Activated CD4-positive, alpha-beta T cell treated with anti-CD3 and anti-CD28 coated beads, Interleukin-10, Interleukin-2, amounts not matched to agents 100 ng/mL and 50 ng/mL, durations not matched to agents 16 hours and 8 hours (primary cell): ENCODE results near the gene VASH2.

Experiments used
- DNase-seq: peaks from one replicate; pipeline ENCODE4 v3.0.0-alpha.2; 2020

VASH2 gene

GRCh38 chr1:212933815-212934471 lies 16.4 kb upstream of the VASH2 start:
- DNase-seq = no peak

- no peak for DNase-seq
Measured at GRCh38 chr1:212935387-212935981, 14.9 kb upstream of the VASH2 start.

- DNase-seq = no peak
Measured at GRCh38 chr1:212937034-212937433, 13.3 kb upstream of the VASH2 start.

GRCh38 chr1:212938846-212939245 lies 11.5 kb upstream of the VASH2 start:
- DNase-seq = no peak

DNA sequence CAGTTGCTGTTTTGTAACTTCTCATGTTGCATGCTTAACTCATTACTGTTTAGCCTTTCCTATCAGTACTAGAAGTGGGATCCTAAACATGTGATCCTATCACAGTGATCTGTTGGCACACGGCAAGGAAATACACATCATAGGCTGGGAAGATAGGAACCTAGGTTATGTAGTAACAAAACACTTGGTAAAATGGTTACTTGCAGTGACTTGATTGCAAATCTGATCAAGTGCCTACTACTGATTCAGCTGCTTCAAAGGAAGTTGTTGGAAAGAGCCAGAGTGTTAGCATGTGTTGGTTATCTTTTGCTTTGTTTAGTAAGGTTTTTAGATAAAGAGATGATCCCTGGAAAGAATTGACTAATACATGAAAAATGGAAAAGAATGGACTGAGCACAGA lies 8.9 kb upstream of the VASH2 start:
- DNase-seq = no peak

GRCh38 chr1:212942679-212943392 lies 7.5 kb upstream of the VASH2 start:
- DNase-seq = no peak

- no peak for DNase-seq
Measured at GRCh38 chr1:212943393-212943710, 7.0 kb upstream of the VASH2 start.

- DNase-seq = no peak
Measured at GRCh38 chr1:212944229-212944901, 6.0 kb upstream of the VASH2 start.

- DNase-seq = no peak
Measured at GRCh38 chr1:212945056-212945455, 5.3 kb upstream of the VASH2 start.

GRCh38 chr1:212945463-212946160 lies 4.7 kb upstream of the VASH2 start:
- DNase-seq = no peak

DNA sequence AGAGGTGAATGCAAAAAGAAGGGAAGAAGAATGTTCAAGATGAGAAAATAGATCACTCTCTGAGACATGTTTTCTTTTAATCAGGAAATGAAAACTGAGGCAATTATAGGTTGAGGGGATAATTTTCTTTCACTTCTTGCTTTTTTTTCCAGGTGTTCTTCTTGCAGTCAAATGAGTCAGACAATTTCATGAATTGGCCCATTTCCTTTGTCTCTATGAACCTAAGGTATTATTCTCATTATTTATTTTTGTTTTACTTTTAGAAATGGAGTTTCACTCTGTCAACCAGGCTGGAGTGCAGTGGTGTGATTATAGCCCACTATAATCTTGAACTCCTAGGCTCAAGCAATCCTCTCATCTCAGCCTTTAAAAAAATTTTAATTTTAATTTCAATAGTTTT lies 3.5 kb upstream of the VASH2 start:
- no peak for DNase-seq

DNA sequence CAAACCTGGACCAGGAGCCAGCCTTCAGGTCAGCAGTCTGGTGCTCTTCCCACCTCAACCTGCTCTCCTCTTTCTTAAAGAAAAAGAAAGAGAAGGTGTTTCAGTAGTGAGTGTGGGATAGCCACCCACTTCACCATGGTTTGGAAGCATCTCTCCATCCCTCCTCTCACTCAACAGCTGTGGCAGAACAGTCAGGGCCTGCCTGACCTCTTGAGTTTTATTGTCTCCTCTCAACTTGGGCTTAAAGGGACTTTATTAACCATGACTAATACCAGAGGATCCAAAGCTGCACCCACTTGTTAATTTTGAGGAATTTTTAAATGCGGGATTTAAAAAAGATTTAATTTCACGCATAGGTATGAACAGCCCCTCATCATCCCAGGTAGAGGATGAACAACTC lies 570 bp upstream of the VASH2 start:
- no peak for DNase-seq

DNA sequence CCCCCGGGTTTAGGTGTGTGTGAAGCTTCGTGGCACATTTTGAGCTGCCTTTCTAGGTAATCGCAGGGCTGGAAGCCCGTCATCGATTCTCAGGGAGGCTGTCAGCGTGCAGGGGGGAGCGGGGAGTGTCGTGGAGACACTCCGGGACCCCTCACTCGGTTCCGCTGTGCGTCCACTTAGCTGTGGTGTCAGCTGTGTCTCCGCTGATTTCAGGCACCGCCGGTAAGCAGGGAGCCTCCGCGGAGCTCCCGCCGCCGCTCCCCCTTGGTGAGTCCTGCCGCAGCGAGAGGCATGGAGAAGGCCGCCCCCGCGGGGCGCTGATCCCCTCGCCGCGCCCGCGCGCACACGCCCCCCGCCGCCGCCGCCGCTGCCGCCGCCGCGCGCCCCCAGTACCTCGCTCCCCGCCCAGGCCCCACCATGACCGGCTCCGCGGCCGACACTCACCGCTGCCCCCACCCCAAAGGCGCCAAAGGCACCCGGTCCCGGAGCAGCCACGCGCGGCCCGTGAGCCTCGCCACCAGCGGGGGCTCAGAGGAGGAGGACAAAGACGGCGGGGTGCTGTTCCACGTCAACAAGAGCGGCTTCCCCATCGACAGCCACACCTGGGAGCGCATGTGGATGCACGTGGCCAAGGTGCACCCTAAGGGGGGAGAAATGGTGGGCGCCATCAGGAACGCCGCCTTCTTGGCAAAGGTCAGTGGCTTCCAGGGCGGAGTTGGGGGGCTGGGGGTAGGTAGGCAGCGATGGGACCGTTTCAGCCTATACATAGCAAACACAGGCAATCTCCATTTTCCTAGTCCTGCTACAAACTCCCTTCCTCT lies 995 bp downstream of the VASH2 start:
- no peak for DNase-seq

GRCh38 chr1:212951947-212952640 lies 1.8 kb downstream of the VASH2 start:
- DNase-seq = no peak

DNA sequence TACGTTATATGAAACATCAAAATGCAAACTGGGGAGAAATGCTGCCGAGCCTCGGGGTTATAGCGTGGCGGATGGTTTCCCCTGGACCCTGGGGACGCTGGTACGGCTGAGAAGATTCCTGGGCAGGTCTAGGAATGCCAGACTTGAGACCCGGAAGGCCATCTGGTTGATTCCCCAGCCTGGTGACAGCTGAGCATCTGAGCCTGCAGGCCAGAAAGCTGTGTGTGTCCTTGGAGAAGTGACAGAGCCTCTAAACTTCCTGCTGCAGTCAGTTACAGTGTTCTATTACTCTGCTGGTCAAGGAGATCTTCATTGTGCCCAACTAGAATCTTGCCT lies 2.3 kb downstream of the VASH2 start:
- DNase-seq = no peak

GRCh38 chr1:212953321-212953720 lies 3.0 kb downstream of the VASH2 start:
- DNase-seq = no peak

DNA sequence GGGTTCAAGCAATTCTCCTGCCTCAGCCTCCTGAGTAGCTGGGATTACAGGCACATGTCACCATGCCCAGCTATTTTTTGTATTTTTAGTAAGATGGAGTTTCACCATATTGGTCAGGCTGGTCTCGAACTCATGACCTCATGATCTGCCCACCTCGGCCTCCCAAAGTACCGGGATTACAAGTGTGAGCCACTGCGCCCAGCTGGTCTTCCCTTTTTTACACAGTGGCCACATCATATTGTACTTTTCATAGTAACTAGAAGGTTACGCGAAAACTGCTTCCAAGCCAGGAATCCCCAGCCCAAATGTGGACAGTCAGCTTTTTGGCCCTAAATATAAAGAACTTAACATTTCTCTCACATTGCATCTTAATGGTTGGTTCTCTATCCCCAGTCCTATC lies 4.2 kb downstream of the VASH2 start:
- DNase-seq = no peak

DNA sequence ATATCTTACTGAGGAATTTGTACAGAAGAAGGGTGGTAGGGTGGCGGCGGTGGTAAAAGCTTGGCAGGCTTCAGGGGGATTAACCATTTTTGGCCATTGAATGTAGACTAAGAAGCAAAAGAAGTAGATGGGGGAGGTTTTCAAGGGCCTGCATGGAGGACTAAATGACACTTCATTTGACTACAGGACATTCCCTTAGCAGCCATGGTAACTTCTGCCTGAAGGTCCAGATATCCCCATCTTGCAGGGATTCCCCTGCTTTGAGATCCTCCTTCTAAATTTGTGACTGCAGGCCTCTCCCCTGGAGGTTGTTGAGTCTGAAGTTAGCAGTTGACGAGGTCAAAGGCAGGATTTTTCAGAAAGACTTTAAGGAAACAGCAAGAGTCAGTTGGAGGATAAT lies 4.8 kb downstream of the VASH2 start:
- no peak for DNase-seq

GRCh38 chr1:212955961-212956620 lies 5.8 kb downstream of the VASH2 start:
- DNase-seq = no peak

GRCh38 chr1:212957546-212957945 lies 7.2 kb downstream of the VASH2 start:
- no peak for DNase-seq

DNA sequence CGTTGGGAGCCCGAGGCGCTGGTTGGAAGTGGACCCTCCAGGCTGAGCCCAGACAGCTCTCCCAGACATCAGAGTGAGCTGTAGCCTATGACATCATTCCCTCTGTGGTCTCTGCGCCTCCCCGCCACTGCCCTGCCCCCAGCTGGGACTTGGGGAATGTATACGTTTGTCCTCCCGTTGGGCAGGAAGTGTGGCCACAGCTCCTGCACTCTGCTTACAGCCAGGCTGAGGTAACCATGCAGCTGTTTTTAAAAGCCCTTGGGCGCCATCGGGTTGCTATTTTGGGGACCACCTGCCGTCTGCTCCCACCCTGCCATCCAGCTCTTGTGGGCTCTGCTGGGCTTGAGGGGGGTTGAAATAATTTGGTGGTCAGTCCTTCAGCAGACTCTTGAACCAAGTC lies 7.8 kb downstream of the VASH2 start:
- DNase-seq = no peak
